ENCODE results near the gene HRAS. TPM values are rescaled to one million over a fixed set of nuclear protein-coding genes. Genes with fewer than 3 reads are reported as not detected.

The HRAS gene
- total RNA-seq, 1 experiment from 2014 or later = 128 TPM

GRCh38 chr11:555227-555779 is 19.9 kb upstream of the HRAS start:
- H3K9me3 ChIP-seq (ENCODE audit: low read length) = no peaks in the 10 kb centered on the region
- H3K27me3 ChIP-seq (ENCODE audit: low read length) = peaks cover 6% of the 10 kb centered on the region; the same call in 1 of the 2 replicates
- no TSS peak for BruUV-seq (replicated peaks)
- H4K20me1 ChIP-seq (ENCODE audit: low read length) = no peaks in the 10 kb centered on the region
- ATAC-seq (peak; percentile 9), DNase-seq (no peak)
- TF ChIP-seq CTCF (conservative IDR thresholded peaks at IDR 0.05; ENCODE audit: low read depth, low read length) (no peak), EZH2phosphoT487 (IDR thresholded peaks at IDR 0.05; ENCODE audit: borderline replicate concordance, low read length) (no peak), EZH2 (IDR thresholded peaks at IDR 0.05; ENCODE audit: low read length, unreplicated experiment) (no peak)
- H3K36me3 ChIP-seq (ENCODE audit: low read depth, low read length) = no peaks in the 10 kb centered on the region
- peak overlapping the region; percentile 85 for H3K4me2 ChIP-seq (ENCODE audit: low read length)
- intact Hi-C loops (cut with micrococcal nuclease) = no loop called here
- H3K9me2 ChIP-seq (replicated peaks; ENCODE audit: low read length) = no peaks in the 10 kb centered on the region
- no peaks in the 10 kb centered on the region for H3K79me2 ChIP-seq (ENCODE audit: low read length)
- no peaks in the 10 kb centered on the region for H3F3A ChIP-seq (ENCODE audit: low read length, unreplicated experiment)
- no peak overlapping the region for H3K27ac ChIP-seq (ENCODE audit: low read length)
- H3K4me1 ChIP-seq (ENCODE audit: insufficient read depth, low read length) = peaks cover 5% of the 10 kb centered on the region
- peak overlapping the region; percentile 63 for H3K4me3 ChIP-seq (ENCODE audit: low read length)
- ChIA-PET POLR2A (ENCODE audit: unreplicated experiment) (no interaction called here), CTCF (interaction anchor here (0.5 kb wide), 1 partner anchor 22 kb away, joined by 4 read pairs; no protein-coding TSS in a partner anchor)
- no peak overlapping the region for H3K9ac ChIP-seq (ENCODE audit: low read length)
- H2AFZ ChIP-seq (ENCODE audit: low read length) = peak overlapping the region; percentile 50; the same call in 1 of the 2 replicates

GRCh38 chr11:554428-555226 is 19.3 kb upstream of the HRAS start:
- intact Hi-C loops (cut with micrococcal nuclease) = no loop called here

More at GRCh38 chr11:554428-555226, 19.3 kb upstream of the HRAS start:
- Histone ChIP-seq H3K27me3 (ENCODE audit: low read length) (peaks cover 6% of the 10 kb centered on the region; the same call in 1 of the 2 replicates), H4K20me1 (ENCODE audit: low read length) (no peaks in the 10 kb centered on the region), H2AFZ (ENCODE audit: low read length) (peak overlapping the region; percentile 43; the same call in 1 of the 2 replicates), H3K9me2 (replicated peaks; ENCODE audit: low read length) (no peaks in the 10 kb centered on the region), H3K9me3 (ENCODE audit: low read length) (no peaks in the 10 kb centered on the region), H3K27ac (ENCODE audit: low read length) (no peak overlapping the region), H3K79me2 (ENCODE audit: low read length) (no peaks in the 10 kb centered on the region), H3F3A (ENCODE audit: low read length, unreplicated experiment) (no peaks in the 10 kb centered on the region), H3K9ac (ENCODE audit: low read length) (no peak overlapping the region), H3K4me1 (ENCODE audit: insufficient read depth, low read length) (no peaks in the 10 kb centered on the region), H3K36me3 (ENCODE audit: low read depth, low read length) (no peaks in the 10 kb centered on the region), H3K4me2 (ENCODE audit: low read length) (peak overlapping the region; percentile 72), H3K4me3 (ENCODE audit: low read length) (peak overlapping the region; percentile 63; the same call in 1 of the 2 replicates)
- CTCF ChIA-PET = interaction anchor here (0.5 kb wide), 1 partner anchor 221 kb away, joined by 4 read pairs; no protein-coding TSS in a partner anchor
- POLR2A ChIA-PET (ENCODE audit: unreplicated experiment) = interaction anchor here (0.6 kb wide), 1 partner anchor 14 kb away, joined by 5 read pairs; no protein-coding TSS in a partner anchor
- DNase-seq (peak; percentile 81), ATAC-seq (peak; percentile 67)
- TF ChIP-seq CTCF (conservative IDR thresholded peaks at IDR 0.05; ENCODE audit: low read depth, low read length) = peak; percentile 45
- TF ChIP-seq EZH2 (IDR thresholded peaks at IDR 0.05; ENCODE audit: low read length, unreplicated experiment) = no peak
- no TSS peak for BruUV-seq (replicated peaks)
